ENCODE measurements around the gene MS4A10. TPM values are rescaled to one million over a fixed set of nuclear protein-coding genes. Genes with fewer than 3 reads are reported as not detected.
A peak's percentile ranks its signal among the peaks of the same experiment; 100 is the strongest.

MS4A10 gene
- polyA plus RNA-seq, 3 donors = not detected

DNA sequence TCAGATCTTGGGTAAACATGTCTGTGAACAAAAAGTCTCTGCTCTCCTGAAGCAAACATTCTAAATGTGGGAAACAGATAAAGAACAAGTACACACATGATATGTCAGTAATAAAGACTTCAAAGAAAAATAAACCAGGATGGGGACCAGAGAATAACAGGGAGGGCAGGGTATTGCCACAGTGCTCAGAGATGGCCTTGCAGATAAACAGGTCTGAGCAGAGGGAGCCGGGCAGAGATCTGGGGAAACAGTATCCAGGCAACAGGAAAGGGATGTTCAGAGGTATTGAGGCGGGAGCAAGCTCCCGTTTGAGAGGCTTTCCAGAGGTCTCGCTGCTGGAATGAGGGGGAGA, 59.7 kb downstream of the MS4A10 start:
- 71% methylated on average over 4 of the region's 4 CpGs for WGBS (ENCODE audit: insufficient coverage)
- peak overlapping the region in 2 of 7 donors; percentile 7 to 39 for H3K27ac Mint-ChIP-seq
- no peak overlapping the region for H3K4me3 ChIP-seq (replicated peaks in 1 of 3; ENCODE audit: low read depth in 2 of 3, low read length in 3 of 3)

DNA sequence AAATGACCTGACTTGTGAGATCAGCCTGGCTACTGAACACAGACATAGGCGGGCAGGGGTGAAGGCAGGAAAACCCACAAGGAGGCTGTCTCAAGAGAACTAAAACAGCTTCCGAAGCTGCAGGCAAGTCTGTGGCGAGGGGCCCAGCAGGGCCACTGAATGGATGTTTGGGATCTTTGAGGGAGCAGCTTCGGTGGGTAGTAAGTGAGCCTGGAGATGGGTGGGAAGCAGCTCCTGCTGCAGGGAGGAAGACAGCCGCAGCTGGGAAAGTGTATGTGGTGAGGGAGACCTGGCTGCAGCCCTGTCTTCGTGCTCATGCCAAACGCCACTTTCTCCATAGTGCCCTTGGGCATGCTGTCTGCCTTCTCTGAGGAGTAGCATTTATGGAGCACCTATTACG, 60.2 kb downstream of the MS4A10 start:
- Histone ChIP-seq H4K20me1 (ENCODE audit: insufficient read depth, low read length) (no peaks in the 10 kb centered on the region), H3K4me2 (replicated peaks; ENCODE audit: extremely low read depth, low read length, poor library complexity, severe bottlenecking) (no peak overlapping the region), H3K27me3 (ENCODE audit: control insufficient read depth in 2 of 2, insufficient read depth in 2 of 2, low read length in 2 of 2) (no peaks in the 10 kb centered on the region), H3K9me3 (replicated peaks in 1 of 2; ENCODE audit: control insufficient read depth in 1 of 2, insufficient read depth in 1 of 2, low read length in 2 of 2) (no peaks in the 10 kb centered on the region), H3K4me3 (replicated peaks in 1 of 3; ENCODE audit: low read depth in 2 of 3, low read length in 3 of 3) (no peak overlapping the region), H3K27ac (ENCODE audit: low read depth in 1 of 2, low read length in 2 of 2) (peak overlapping the region in 1 of 2 donors; percentile 10), H3K36me3 (replicated peaks in 1 of 2; ENCODE audit: control insufficient read depth in 1 of 2, insufficient read depth in 2 of 2, low read length in 2 of 2) (peaks cover 30 to 31% of the 10 kb centered on the region in 2 donors), H3K9ac (ENCODE audit: insufficient read depth, low read length, poor library complexity, severe bottlenecking) (no peak overlapping the region), H2AFZ (ENCODE audit: insufficient read depth, low read depth, low read length, poor library complexity, severe bottlenecking) (no peak overlapping the region), H3K79me2 (ENCODE audit: insufficient read depth, low read length) (peaks cover 31% of the 10 kb centered on the region), H3K4me1 (ENCODE audit: control insufficient read depth in 1 of 2, insufficient read depth in 2 of 2, low read length in 2 of 2) (peaks cover 33 to 46% of the 10 kb centered on the region in 2 donors)
- H3K36me3 Mint-ChIP-seq = peaks cover 37 to 40% of the 10 kb centered on the region in 2 donors
- peak overlapping the region in 2 of 7 donors; percentile 7 to 39 for H3K27ac Mint-ChIP-seq
- intact Hi-C loops (cut with micrococcal nuclease) = no loop called here
- peaks cover 49% of the 10 kb centered on the region for H3K4me1 Mint-ChIP-seq
- peaks cover 0 to 4% (median 0%) of the 10 kb centered on the region in 3 donors for H3K27me3 Mint-ChIP-seq (ENCODE audit: low read depth in 3 of 3)
- H3K9me3 Mint-ChIP-seq = no peaks in the 10 kb centered on the region
- WGBS (ENCODE audit: insufficient coverage) = 90% methylated on average over 6 of the region's 8 CpGs
- TF ChIP-seq, protein P1, sequence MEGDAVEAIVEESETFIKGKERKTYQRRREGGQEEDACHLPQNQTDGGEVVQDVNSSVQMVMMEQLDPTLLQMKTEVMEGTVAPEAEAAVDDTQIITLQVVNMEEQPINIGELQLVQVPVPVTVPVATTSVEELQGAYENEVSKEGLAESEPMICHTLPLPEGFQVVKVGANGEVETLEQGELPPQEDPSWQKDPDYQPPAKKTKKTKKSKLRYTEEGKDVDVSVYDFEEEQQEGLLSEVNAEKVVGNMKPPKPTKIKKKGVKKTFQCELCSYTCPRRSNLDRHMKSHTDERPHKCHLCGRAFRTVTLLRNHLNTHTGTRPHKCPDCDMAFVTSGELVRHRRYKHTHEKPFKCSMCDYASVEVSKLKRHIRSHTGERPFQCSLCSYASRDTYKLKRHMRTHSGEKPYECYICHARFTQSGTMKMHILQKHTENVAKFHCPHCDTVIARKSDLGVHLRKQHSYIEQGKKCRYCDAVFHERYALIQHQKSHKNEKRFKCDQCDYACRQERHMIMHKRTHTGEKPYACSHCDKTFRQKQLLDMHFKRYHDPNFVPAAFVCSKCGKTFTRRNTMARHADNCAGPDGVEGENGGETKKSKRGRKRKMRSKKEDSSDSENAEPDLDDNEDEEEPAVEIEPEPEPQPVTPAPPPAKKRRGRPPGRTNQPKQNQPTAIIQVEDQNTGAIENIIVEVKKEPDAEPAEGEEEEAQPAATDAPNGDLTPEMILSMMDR (IDR thresholded peaks at IDR 0.05) = no peak
- DNase-seq = no peak
- no peak overlapping the region for H3K4me3 Mint-ChIP-seq

More for the DNA sequence above, 59.7 kb downstream of the MS4A10 start:
- peak overlapping the region in 1 of 2 donors; percentile 10 for H3K27ac ChIP-seq (ENCODE audit: low read depth in 1 of 2, low read length in 2 of 2)
- no peaks in the 10 kb centered on the region for H3K27me3 ChIP-seq (ENCODE audit: control insufficient read depth in 2 of 2, insufficient read depth in 2 of 2, low read length in 2 of 2)
- peaks cover 33 to 46% of the 10 kb centered on the region in 2 donors for H3K4me1 ChIP-seq (ENCODE audit: control insufficient read depth in 1 of 2, insufficient read depth in 2 of 2, low read length in 2 of 2)
- Mint-ChIP-seq H3K9me3 (no peaks in the 10 kb centered on the region), H3K36me3 (peaks cover 33 to 35% of the 10 kb centered on the region in 2 donors), H3K27me3 (ENCODE audit: low read depth in 3 of 3) (peaks cover 0 to 4% (median 0%) of the 10 kb centered on the region in 3 donors), H3K4me1 (peaks cover 49% of the 10 kb centered on the region), H3K4me3 (no peak overlapping the region)
- H3K79me2 ChIP-seq (ENCODE audit: insufficient read depth, low read length) = peaks cover 31% of the 10 kb centered on the region
- no peaks in the 10 kb centered on the region for H3K9me3 ChIP-seq (replicated peaks in 1 of 2; ENCODE audit: control insufficient read depth in 1 of 2, insufficient read depth in 1 of 2, low read length in 2 of 2)
- DNase-seq = no peak
- H3K36me3 ChIP-seq (replicated peaks in 1 of 2; ENCODE audit: control insufficient read depth in 1 of 2, insufficient read depth in 2 of 2, low read length in 2 of 2) = peaks cover 25 to 26% of the 10 kb centered on the region in 2 donors
- TF ChIP-seq, protein P1 (IDR thresholded peaks at IDR 0.05) = no peak
- no peak overlapping the region for H3K9ac ChIP-seq (ENCODE audit: insufficient read depth, low read length, poor library complexity, severe bottlenecking)
- intact Hi-C loops (cut with micrococcal nuclease) = loop anchor here in 1 of 2 donors (5.0 kb wide), 1 partner anchor 62 kb away; the partner anchor contains the start of gene PRPF19
- no peak overlapping the region for H3K4me2 ChIP-seq (replicated peaks; ENCODE audit: extremely low read depth, low read length, poor library complexity, severe bottlenecking)
- no peaks in the 10 kb centered on the region for H4K20me1 ChIP-seq (ENCODE audit: insufficient read depth, low read length)
- no peak overlapping the region for H2AFZ ChIP-seq (ENCODE audit: insufficient read depth, low read depth, low read length, poor library complexity, severe bottlenecking)

Data from CD14-positive monocyte (primary cell).